HCT116 (cell line): Measurements from ENCODE around the gene STRBP. TPM values are rescaled to one million over a fixed set of nuclear protein-coding genes. Genes with fewer than 3 reads are reported as not detected.

Experiments
- ATAC-seq: fragments of 200-7000 bp; cut with Tn5 transposase; 2 replicates; pipeline ENCODE4 v1.9.1; 2020; ENCODE audit warnings: mild to moderate bottlenecking, moderate library complexity
- BruUV-seq: library from RNA; stranded (reverse); fragments of 400-500 nt; replicated peaks from 2 replicates; lab custom pipeline; 2021; lab: Mats Ljungman, UMichigan
- CTCF ChIA-PET: fragments of 300-600 bp; sonication (Branson Sonifier 250); formaldehyde crosslinking; loops from one replicate; lab custom pipeline; 2021; ENCODE audit warnings: antibody characterized with exemption; lab: Charles Lee
- POLR2A ChIA-PET: fragments of 300-600, 350-600 bp; sonication (Branson Sonifier 250); formaldehyde crosslinking; loops from one replicate; lab custom pipeline; 2021; ENCODE audit warnings: antibody characterized with exemption; lab: Charles Lee
- RAD21 ChIA-PET, 2 experiments: fragments of 300-600 bp; sonication (Branson Sonifier 250); formaldehyde crosslinking; loops; one replicate each; lab custom pipeline; 2023; ENCODE audit warnings: low total read pairs in 2 of 2; ENCODE audit not compliant: uncharacterized antibody in 2 of 2, unreplicated experiment in 2 of 2, low non-redundant PET in 1 of 2; lab: Charles Lee
- DNase-seq: peaks from one replicate; pipeline ENCODE4 v3.0.0-alpha.2; 2010; ENCODE audit warnings: low read depth, low spot score
- H2AFZ ChIP-seq: fragments of 200-600 bp; shearing (Covaris generic), sonication (generic); 2 replicates; pipeline ENCODE4 v1.6.1; 2017; ENCODE audit warnings: low read depth, mixed run types, mixed read lengths, antibody characterized with exemption, low read length; ENCODE audit not compliant: poor library complexity, severe bottlenecking
- H3K27ac ChIP-seq: 2 replicates; pipeline ENCODE4 v1.5.1; 2012; ENCODE audit warnings: low read depth, low read length
- H3K27me3 ChIP-seq: fragments of 200-600 bp; sonication (generic); 2 replicates; pipeline ENCODE4 v1.6.1; 2016; ENCODE audit warnings: mixed run types, low read length, mixed read lengths; ENCODE audit not compliant: insufficient read depth
- H3K36me3 ChIP-seq, 2 experiments: fragments of 200-500 bp in 1 of 2; fragments of 200-600 bp in 1 of 2; sonication (Bioruptor generic) in 1 of 2; sonication (generic) in 1 of 2; 2 replicates each; pipeline versions ENCODE4 v1.5.1 to v1.6.1; 2014 to 2016; ENCODE audit warnings: low read length in 2 of 2, inconsistent platforms in 1 of 2, mixed read lengths in 1 of 2, mixed run types in 1 of 2; ENCODE audit not compliant: insufficient read depth in 2 of 2, control insufficient read depth in 1 of 2
- H3K4me1 ChIP-seq, 2 experiments: fragments of 200-600 bp in 1 of 2; sonication (generic) in 1 of 2; 2 replicates each; pipeline versions ENCODE4 v1.5.1 to v1.6.1; 2012 to 2017; ENCODE audit warnings: low read length in 2 of 2, inconsistent platforms in 1 of 2, mild to moderate bottlenecking in 1 of 2, mixed read lengths in 1 of 2, mixed run types in 1 of 2, moderate library complexity in 1 of 2; ENCODE audit not compliant: insufficient read depth in 2 of 2, control insufficient read depth in 1 of 2
- H3K4me2 ChIP-seq: fragments of 200-600 bp; sonication (generic); 2 replicates; pipeline ENCODE4 v1.6.1; 2017; ENCODE audit warnings: mixed run types, low read length, mixed read lengths
- H3K4me3 ChIP-seq, 2 experiments: fragments of 200-600 bp in 1 of 2; sonication (generic) in 1 of 2; replicated peaks in 1 of 2; 2 replicates each; pipeline ENCODE4 v1.5.1; 2011 to 2016; ENCODE audit warnings: low read length in 2 of 2, control low read depth in 1 of 2, low read depth in 1 of 2, mild to moderate bottlenecking in 1 of 2, mixed read lengths in 1 of 2, mixed run types in 1 of 2
- H3K79me2 ChIP-seq: fragments of 200-600 bp; sonication (generic); 2 replicates; pipeline ENCODE4 v1.6.1; 2017; ENCODE audit warnings: mild to moderate bottlenecking, mixed run types, low read length, moderate library complexity, mixed read lengths; ENCODE audit not compliant: insufficient read depth
- H3K9ac ChIP-seq: fragments of 200-600 bp; sonication (generic); 2 replicates; pipeline ENCODE4 v1.6.1; 2016; ENCODE audit warnings: low read length, mixed read lengths
- H3K9me2 ChIP-seq: fragments of 200-600 bp; sonication (generic), shearing (Covaris generic); 2 replicates; pipeline ENCODE4 v1.6.1; 2017; ENCODE audit warnings: mixed run types, mild to moderate bottlenecking, moderate library complexity; ENCODE audit not compliant: insufficient read depth
- H3K9me3 ChIP-seq, 2 experiments: fragments of 200-500 bp in 1 of 2; fragments of 200-600 bp in 1 of 2; sonication (Bioruptor generic) in 1 of 2; sonication (generic) in 1 of 2; 2 replicates each; pipeline ENCODE4 v1.6.1; 2014 to 2017; ENCODE audit warnings: low read length in 2 of 2, mixed read lengths in 2 of 2, inconsistent platforms in 1 of 2, low read depth in 1 of 2, mild to moderate bottlenecking in 1 of 2, mixed run types in 1 of 2, moderate library complexity in 1 of 2; ENCODE audit not compliant: control insufficient read depth in 1 of 2, insufficient read depth in 1 of 2
- H4K20me1 ChIP-seq: fragments of 200-600 bp; sonication (generic), shearing (Covaris generic); 2 replicates; pipeline ENCODE4 v1.6.1; 2017; ENCODE audit warnings: mixed run types, mild to moderate bottlenecking, moderate library complexity; ENCODE audit not compliant: insufficient read depth
- CEBPB ChIP-seq: IDR thresholded peaks from 2 replicates; pipeline ENCODE4 v1.6.1; 2012; ENCODE audit warnings: low read depth
- ELF1 ChIP-seq: IDR thresholded peaks from 2 replicates; pipeline ENCODE4 v1.6.1; 2012; ENCODE audit warnings: low read depth, borderline replicate concordance
- EZH2 ChIP-seq: fragments of 200-600 bp; sonication (generic); IDR thresholded peaks from 2 replicates; pipeline ENCODE4 v1.6.1; 2017; ENCODE audit warnings: antibody characterized with exemption, mixed run types
- EZH2phosphoT487 ChIP-seq: fragments of 200-600 bp; IDR thresholded peaks from 2 replicates; pipeline ENCODE4 v1.6.1; 2018; ENCODE audit warnings: antibody characterized with exemption, borderline replicate concordance
- JUND ChIP-seq: IDR thresholded peaks from 2 replicates; pipeline ENCODE4 v1.6.1; 2012
- MAX ChIP-seq: IDR thresholded peaks from 2 replicates; pipeline ENCODE4 v1.6.1; 2012
- SIN3A ChIP-seq: IDR thresholded peaks from 2 replicates; pipeline ENCODE4 v1.6.1; 2012; ENCODE audit warnings: low read depth
- SP1 ChIP-seq: IDR thresholded peaks from 2 replicates; pipeline ENCODE4 v1.6.1; 2012; ENCODE audit warnings: low read depth
- ZFX ChIP-seq: fragments of 450-650 bp; IDR thresholded peaks from 2 replicates; pipeline ENCODE4 v1.6.1; 2017
- intact Hi-C: fragments of 100-400 bp; cut with micrococcal nuclease; formaldehyde crosslinking; loops from 2 replicates; pipeline ENCODE4 v1.10.0; 2022
- total RNA-seq: library from RNA; stranded (reverse); gene quantifications from one replicate; pipeline ENCODE4 v1.2.1, GENCODE V29; 2021; ENCODE audit not compliant: unreplicated experiment
- TF ChIP-seq, protein P1 (sequence below): IDR thresholded peaks from 2 replicates; pipeline ENCODE4 v1.6.1; 2011; ENCODE audit warnings: mild to moderate bottlenecking, low read length, moderate library complexity; ENCODE audit not compliant: insufficient replicate concordance; ENCODE audit errors: extremely low read depth

Gene STRBP
- total RNA-seq, 1 experiment from 2014 or later = 30.4 TPM

GRCh38 chr9:123253204-123253603 is 15.2 kb downstream of the STRBP start:
- intact Hi-C loops = no loop called here
- Histone ChIP-seq H3K27ac (no peak overlapping the region), H3K4me1 (no peaks in the 10 kb centered on the region), H3K27me3 (no peaks in the 10 kb centered on the region), H3K4me2 (no peak overlapping the region), H3K4me3 (no peak overlapping the region), H3K36me3 (no peaks in the 10 kb centered on the region), H3K79me2 (peaks cover 87% of the 10 kb centered on the region), H3K9ac (no peak overlapping the region), H2AFZ (no peak overlapping the region), H3K9me2 (no peaks in the 10 kb centered on the region), H3K9me3 (no peaks in the 10 kb centered on the region), H4K20me1 (0 out of 2 replicates have a peak, but pooled peaks cover 6% of the 10 kb centered on the region)
- RAD21 ChIA-PET = no interaction called here
- DNase-seq (no peak), ATAC-seq (no peak)
- no TSS peak for BruUV-seq
- CTCF ChIA-PET = no interaction called here
- TF ChIP-seq CEBPB (no peak), ELF1 (no peak), ZFX (no peak), SP1 (no peak), EZH2phosphoT487 (no peak), MAX (no peak), EZH2 (no peak), JUND (no peak)
- TF ChIP-seq, protein P1, sequence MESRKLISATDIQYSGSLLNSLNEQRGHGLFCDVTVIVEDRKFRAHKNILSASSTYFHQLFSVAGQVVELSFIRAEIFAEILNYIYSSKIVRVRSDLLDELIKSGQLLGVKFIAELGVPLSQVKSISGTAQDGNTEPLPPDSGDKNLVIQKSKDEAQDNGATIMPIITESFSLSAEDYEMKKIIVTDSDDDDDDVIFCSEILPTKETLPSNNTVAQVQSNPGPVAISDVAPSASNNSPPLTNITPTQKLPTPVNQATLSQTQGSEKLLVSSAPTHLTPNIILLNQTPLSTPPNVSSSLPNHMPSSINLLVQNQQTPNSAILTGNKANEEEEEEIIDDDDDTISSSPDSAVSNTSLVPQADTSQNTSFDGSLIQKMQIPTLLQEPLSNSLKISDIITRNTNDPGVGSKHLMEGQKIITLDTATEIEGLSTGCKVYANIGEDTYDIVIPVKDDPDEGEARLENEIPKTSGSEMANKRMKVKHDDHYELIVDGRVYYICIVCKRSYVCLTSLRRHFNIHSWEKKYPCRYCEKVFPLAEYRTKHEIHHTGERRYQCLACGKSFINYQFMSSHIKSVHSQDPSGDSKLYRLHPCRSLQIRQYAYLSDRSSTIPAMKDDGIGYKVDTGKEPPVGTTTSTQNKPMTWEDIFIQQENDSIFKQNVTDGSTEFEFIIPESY = no peak
- POLR2A ChIA-PET = no interaction called here

- peaks cover 84% of the 10 kb centered on the region for H3K79me2 ChIP-seq
These were observed 16.6 kb downstream of the STRBP start for GRCh38 chr9:123251741-123252140.

More at GRCh38 chr9:123251741-123252140, 16.6 kb downstream of the STRBP start:
- CTCF ChIA-PET = no interaction called here
- Histone ChIP-seq H4K20me1 (0 out of 2 replicates have a peak, but pooled peaks cover 6% of the 10 kb centered on the region), H3K4me3 (no peak overlapping the region), H3K9me3 (no peaks in the 10 kb centered on the region), H3K27me3 (no peaks in the 10 kb centered on the region), H3K4me1 (peaks cover 0 to 3% of the 10 kb centered on the region in 2 experiments; a peak in 2 of 4 replicates), H2AFZ (no peak overlapping the region), H3K27ac (no peak overlapping the region), H3K4me2 (no peak overlapping the region), H3K36me3 (no peaks in the 10 kb centered on the region), H3K9me2 (no peaks in the 10 kb centered on the region), H3K9ac (no peak overlapping the region)
- POLR2A ChIA-PET = interaction anchor here (1.9 kb wide), 1 partner anchor 14 kb away, joined by 4 read pairs; no protein-coding TSS in a partner anchor
- ATAC-seq (no peak), DNase-seq (no peak)
- no TSS peak for BruUV-seq
- RAD21 ChIA-PET = no interaction called here
- intact Hi-C loops = no loop called here
- TF ChIP-seq, protein P1 = no peak
- no peak for TF ChIP-seq SIN3A
- TF ChIP-seq JUND = no peak
- TF ChIP-seq, all 23 proteins: peak for 0
